ENCODE results near the gene TIMM22.
"Not testable (repeated sequence)": the region's sequence is repeated elsewhere in the genome, so short reads cannot be mapped to it uniquely, and the experiment has no call there.

TIMM22 gene

DNA sequence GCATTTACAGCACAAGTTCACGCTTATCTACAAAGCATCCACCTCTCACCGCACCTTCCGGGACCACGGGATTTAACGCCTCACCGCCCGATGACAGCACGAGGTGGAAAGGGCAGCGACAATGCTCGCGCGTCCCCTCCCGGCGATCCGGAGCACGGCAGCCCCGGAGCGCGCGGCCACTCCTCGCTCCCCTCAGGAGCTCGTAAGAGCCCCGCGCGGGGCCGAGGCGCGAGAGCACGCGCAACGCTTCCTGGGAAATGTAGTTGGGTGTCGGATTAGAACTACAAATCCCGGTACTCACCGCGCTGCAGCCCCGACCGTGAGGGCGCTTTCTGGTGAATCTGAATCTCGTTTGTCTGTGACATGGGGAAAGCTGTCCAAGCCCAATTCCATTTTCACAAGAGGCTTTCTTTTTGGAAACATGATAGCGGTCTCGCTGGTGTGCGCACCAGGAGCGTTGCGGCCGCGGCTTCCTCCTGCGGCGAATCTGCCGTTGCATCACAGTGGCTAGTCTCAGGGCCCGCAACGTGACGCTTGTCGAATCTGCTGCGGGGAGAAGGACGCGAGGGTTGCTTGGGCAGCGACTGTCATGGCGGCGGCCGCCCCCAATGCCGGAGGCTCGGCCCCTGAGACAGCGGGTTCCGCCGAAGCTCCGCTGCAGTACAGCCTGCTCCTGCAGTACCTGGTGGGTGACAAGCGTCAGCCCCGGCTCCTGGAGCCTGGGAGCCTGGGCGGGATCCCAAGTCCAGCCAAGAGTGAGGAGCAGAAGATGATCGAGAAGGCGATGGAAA, at the start of gene TIMM22:
Gene TIMM22 (plus strand): TSS at position 576 of the 791 bp plus-strand sequence. CDS start 14 bp downstream, at position 590.
- DNase-seq (ENCODE audit: low read depth, low spot score): peak; percentile 91

DNA sequence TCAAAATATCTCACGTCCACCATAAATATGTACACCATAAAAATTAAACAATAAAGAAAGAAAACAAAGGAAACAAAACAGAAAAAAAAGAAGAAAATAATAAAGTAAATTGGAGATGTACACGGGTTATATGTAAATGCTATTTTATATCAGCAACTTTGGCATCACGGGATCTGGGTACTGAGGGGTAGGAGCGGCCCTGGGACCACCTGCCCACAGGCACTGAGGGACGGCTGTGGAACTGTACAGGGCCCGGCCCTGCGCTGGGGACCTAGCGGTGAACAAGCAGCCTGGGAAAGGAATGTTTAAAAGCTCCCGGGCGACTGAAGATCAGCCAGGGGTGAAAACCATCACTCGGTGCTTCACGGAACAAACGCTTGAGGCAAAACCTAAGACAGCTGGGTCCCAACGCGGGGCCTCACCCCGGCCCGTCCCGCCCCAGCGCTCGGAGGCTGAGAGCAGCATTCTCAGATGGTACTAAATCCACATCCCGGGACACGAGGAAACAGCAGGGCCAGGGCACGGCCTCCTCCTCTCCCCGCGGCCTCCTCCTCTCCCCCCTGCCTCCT, 48.6 kb upstream of the TIMM22 start:
- DNase-seq (ENCODE audit: low read depth, low spot score): no peak

- DNase-seq (ENCODE audit: low read depth, low spot score): no peak
Observed at GRCh38 chr17:949623-950303, 47.2 kb upstream of the TIMM22 start.

- no peak for DNase-seq (ENCODE audit: low read depth, low spot score)
Observed at GRCh38 chr17:951325-952132, 45.4 kb upstream of the TIMM22 start.

GRCh38 chr17:952592-952991, 44.3 kb upstream of the TIMM22 start:
- DNase-seq (ENCODE audit: low read depth, low spot score): not testable (repeated sequence)

DNA sequence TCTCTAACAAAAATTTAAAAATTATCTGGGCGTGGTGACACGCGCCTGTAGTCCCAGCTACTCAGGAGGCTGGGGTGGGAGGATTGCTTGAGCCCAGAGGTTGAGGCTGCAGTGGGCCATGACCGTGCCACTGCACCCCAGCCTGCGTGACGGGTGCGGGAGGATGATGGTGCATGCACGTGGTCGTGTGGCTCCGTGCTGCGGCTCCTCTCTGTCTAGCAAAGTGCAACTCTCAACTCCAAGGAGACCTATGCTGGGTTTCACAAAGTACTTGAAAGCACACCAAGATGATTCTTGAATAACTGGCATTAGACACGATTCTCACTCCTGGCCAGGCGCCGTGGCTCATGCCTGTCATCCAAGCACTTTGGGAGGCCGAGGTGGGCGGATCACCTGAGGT, 43.2 kb upstream of the TIMM22 start:
- DNase-seq (ENCODE audit: low read depth, low spot score): no peak

- DNase-seq (ENCODE audit: low read depth, low spot score): peak; percentile 64
Observed at GRCh38 chr17:954431-955164, 42.3 kb upstream of the TIMM22 start.

DNA sequence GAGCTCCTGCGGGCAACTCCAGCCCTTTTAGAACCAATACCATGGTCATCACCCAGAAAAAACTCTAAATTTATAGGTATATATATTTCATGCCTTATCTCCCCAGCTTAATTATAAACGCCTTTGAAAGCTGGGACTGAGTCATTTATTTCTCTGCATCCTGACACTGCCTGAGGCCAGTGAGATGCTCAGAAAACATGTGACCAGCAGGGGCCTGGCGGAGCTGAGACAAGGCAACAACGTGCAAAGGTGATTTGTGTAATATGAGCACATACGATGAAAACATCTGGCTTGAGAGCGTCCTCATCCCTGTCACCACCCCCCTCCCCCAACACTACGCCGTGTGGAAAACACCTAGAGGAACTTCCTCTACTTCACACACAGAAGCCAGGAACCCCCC, 40.0 kb upstream of the TIMM22 start:
- no peak for DNase-seq (ENCODE audit: low read depth, low spot score)

DNA sequence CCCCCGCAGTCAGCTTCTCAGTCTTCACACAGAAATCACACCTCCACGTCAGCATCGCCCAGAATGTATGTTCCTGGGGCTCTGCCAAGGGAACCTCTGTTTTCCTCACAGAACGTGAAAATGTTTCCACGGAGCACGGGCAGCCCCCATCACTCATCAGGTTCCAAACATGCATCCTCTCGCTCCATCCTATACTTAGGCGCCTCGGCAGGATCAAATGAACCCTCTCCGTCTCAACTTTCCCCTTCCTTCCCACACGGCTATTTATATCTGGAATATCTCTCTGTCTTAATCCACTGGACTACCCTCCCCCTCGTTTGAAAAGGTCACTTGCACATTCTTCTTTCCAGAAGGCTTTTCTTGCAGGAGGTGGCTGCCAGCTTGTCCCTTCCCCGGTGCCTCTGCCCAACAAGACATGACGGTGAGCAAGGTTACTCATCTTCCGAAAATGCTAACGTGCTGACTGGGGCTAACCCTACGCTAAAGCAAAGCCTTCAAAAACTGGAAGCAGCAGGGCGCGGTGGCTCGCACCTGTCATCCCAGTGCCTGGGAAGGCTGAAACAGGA, 39.0 kb upstream of the TIMM22 start:
- no peak for DNase-seq (ENCODE audit: low read depth, low spot score)

DNA sequence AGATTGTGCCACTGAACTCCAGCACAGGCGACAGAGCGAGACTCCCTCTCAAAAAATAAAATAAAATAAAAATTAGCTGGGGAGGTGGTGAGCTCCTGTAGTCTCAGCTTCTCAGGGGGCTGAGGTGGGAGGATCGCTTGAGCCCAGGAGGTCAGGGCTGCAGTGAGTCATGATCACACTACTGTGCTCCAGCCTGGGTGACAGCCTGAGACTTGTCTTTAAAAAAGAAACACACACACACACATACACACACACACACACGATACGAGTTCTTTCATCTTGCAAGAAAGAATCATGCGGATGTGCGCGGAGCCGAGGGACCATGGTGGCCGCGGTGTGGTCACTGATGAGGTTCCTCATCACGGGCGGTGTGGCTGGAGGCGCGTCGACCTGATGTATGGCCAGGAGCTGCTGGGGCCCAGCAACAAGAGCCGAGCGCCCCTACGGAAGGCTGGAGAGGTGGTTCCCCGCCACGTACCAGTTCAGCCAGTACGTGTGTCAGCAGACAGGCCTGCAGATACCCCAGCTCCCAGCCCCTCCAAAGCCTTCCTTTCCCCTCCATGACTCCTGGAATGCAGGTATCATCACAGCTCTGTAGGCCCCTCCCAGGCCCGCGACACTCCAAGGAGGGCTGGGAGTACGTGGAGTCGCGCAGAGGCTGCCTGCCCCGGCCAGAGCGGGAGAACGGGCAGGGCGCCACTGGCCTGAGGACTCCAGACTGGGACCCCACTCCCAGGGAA, 38.0 kb upstream of the TIMM22 start:
- DNase-seq (ENCODE audit: low read depth, low spot score): no peak

GRCh38 chr17:962166-962565, 34.8 kb upstream of the TIMM22 start:
- DNase-seq (ENCODE audit: low read depth, low spot score): no peak

DNA sequence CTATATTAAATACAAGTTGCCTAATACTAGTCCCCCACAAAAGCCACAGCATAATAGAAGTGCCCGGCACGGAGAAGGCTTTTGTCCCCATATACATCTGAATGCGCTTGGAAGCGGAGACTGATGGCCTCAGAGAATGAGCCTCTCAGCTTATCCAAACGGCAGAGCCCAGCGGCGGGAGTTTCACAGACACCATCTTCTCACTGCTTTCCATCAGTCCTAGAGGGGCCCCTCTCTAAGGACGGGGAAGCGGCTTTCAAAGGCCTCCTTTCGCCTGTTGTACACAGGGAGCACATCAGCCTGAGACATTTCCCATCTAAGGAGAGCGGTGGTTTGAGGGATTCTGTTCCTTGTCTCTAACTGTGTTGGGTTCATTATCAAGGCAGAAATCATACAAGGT, 34.3 kb upstream of the TIMM22 start:
- no peak for DNase-seq (ENCODE audit: low read depth, low spot score)

- DNase-seq (ENCODE audit: low read depth, low spot score): no peak
Observed at GRCh38 chr17:964876-965275, 32.1 kb upstream of the TIMM22 start.

DNA sequence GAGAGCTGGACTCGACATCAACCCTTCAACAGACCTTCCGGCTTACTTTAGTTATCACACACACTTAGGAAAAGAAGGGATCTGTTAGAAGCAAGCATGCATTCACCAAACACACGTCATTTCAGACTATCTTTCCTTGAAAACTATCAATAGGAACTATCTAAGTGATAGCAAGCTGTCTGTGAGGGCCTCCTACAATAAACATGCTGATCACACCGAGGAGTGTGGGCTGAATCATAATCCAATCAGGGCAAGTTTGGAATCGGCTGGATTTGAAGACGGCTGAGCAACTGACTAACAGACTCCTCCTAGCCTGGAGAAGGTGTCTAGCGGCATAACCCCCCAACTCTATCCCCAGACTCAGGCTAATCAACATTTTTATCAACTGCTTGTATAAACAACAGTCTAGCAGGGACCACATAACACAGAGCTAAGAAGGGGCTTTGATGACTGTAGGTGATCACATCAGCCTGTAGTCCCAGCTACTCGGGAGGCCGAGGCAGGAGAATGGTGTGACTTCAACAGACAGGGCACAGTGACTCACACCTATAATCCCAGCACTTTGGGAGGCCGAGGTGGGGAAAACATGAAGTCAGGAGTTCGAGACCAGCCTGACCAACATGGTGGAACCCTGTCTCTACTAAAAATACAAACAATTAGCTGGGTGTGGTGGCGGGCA, 31.5 kb upstream of the TIMM22 start:
- no peak for DNase-seq (ENCODE audit: low read depth, low spot score)

- no peak for DNase-seq (ENCODE audit: low read depth, low spot score)
Observed at GRCh38 chr17:967122-967521, 29.8 kb upstream of the TIMM22 start.

DNA sequence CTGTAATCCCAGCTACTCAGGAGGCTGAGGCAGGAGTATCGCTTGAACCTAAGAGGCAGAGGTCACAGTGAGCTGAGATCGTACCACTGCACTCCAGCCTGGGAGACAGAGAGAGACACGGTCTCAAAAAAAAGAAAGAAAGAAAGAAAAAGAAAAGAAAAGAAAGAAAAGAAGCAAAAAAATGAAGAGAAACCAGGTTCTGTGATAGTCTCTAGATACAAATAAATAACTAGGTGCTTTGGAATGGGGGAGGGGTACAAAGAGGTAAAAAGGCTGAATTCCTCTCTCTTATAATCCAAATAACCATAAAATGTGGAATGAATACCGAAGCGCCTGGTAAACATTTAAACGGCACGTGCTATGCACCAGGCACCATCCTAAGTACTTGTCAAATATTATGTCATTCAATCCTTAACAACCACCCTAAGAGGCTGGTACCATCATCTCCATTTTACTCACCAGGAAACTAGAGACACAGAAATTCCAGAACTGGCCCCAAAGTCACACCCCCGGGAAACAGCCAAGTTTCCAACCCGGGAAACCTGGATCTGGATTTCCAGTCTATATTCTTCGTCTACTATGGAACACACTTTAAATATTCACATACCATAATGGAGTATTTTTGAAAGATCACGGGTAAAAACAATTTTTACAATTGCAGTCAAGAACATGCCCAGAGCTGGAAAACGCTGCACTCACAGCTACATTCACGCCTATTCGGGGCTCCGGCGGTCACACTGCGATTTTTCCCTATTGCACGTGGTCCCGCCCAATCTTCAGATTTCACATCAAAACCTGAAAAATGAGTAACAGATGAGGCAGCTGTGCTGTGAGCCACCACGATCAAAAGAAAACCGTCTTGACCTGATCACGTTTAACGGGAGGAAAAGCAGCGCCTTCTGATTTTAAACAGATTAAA, 27.9 kb upstream of the TIMM22 start:
- no peak for DNase-seq (ENCODE audit: low read depth, low spot score)

DNA sequence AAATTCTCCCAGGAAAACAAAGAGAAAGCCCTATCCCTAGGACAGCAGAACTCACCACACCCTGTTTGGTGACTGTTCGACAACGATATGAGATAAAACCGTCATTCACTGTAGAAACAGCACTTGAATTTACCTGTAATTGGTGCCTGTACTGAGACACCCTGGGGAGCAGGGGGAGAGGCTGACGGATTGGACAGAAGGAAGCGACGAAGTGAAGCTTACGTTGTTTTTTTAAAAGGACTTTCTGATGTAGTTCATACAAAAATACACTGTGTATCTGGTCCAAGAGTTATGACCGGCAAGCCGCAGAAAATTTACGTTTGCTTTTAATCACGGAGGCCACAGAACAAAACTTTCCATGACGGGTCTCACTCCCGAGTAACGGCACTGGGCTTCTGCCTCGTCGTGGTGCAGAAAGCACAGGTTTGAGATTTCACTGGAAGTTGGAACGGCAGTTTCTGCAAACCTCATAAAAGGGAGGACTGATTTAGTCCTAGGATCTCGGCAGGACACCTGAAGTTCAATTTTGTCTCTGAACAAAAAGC, 27.0 kb upstream of the TIMM22 start:
- DNase-seq (ENCODE audit: low read depth, low spot score): no peak

DNA sequence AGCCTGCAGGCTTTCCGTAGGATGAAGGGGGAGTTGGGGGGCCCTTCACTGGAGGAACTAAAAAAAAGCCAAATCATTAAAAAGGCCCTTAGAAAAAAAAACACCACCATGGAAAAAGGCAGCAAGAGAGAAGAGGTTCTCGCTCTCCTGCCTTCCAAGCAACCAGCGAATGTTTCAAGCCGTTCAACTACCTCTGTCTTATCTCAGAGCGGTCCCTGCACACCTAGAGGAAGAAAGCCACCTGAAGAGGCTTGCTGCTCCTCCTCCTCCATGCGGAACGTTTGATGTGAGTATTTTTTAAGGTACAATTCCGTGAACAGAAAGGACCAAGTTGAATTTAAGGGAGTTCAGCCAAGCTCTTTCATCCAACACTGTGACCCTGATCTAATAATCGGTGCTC, 26.6 kb upstream of the TIMM22 start:
- DNase-seq (ENCODE audit: low read depth, low spot score): no peak
